LNCaP clone FGC (cell line): ENCODE measurements around the gene SMYD3.

ENCODE experiments used
- DNase-seq: peaks from one replicate; pipeline ENCODE4 v3.0.0-alpha.2; 2011; ENCODE audit warnings: low read depth
- H3K4me3 ChIP-seq: 2 replicates; pipeline ENCODE4 v1.5.1; 2011; ENCODE audit warnings: mild to moderate bottlenecking, low read depth, low read length, control low read depth
- CTCF ChIP-seq: IDR thresholded peaks from 2 replicates; pipeline ENCODE4 v1.5.1; 2012; ENCODE audit warnings: mild to moderate bottlenecking; ENCODE audit not compliant: control insufficient read depth, insufficient read depth; ENCODE audit errors: extremely low read depth

SMYD3 gene

GRCh38 chr1:246540738-246541491 is 33.8 kb upstream of the SMYD3 start:
- DNase-seq, result no peak
- TF ChIP-seq CTCF, result no peak

GRCh38 chr1:246537887-246538286 is 30.8 kb upstream of the SMYD3 start:
- no peak overlapping the region for H3K4me3 ChIP-seq
- DNase-seq, result peak; percentile 56
- no peak for TF ChIP-seq CTCF

More at GRCh38 chr1:246540738-246541491, 33.8 kb upstream of the SMYD3 start:
- H3K4me3 ChIP-seq, result no peak overlapping the region

- H3K4me3 ChIP-seq, result no peak overlapping the region
- no peak for TF ChIP-seq CTCF
- no peak for DNase-seq
Observed at GRCh38 chr1:246537441-246537840, 30.4 kb upstream of the SMYD3 start.

- no peak for TF ChIP-seq CTCF
- DNase-seq, result no peak
- no peak overlapping the region for H3K4me3 ChIP-seq
Observed at GRCh38 chr1:246534114-246534513, 27.0 kb upstream of the SMYD3 start.

- DNase-seq, result no peak
- no peak overlapping the region for H3K4me3 ChIP-seq
- no peak for TF ChIP-seq CTCF
Observed at GRCh38 chr1:246533371-246533905, 26.4 kb upstream of the SMYD3 start.

- no peak for TF ChIP-seq CTCF
- H3K4me3 ChIP-seq, result no peak overlapping the region
- no peak for DNase-seq
Observed at GRCh38 chr1:246532519-246532918, 25.4 kb upstream of the SMYD3 start.

GRCh38 chr1:246530482-246530881 is 23.4 kb upstream of the SMYD3 start:
- no peak for TF ChIP-seq CTCF
- DNase-seq, result no peak
- H3K4me3 ChIP-seq, result no peak overlapping the region
